HepG2 (cell line): ENCODE results near the gene RRP8. TPM values are rescaled to one million over a fixed set of nuclear protein-coding genes. Genes with fewer than 3 reads are reported as not detected.

Experiments used
- ATAC-seq: fragments of 200-7000 bp; cut with Tn5 transposase; 3 replicates; pipeline ENCODE4 v1.9.1; 2020; ENCODE audit warnings: mild to moderate bottlenecking, moderate library complexity
- BruUV-seq: library from RNA; stranded (reverse); fragments of 400-500 nt; replicated peaks from 2 replicates; lab custom pipeline; 2021; lab: Mats Ljungman, UMichigan
- CTCF ChIA-PET: fragments of 300-600 bp; formaldehyde crosslinking; extraction: SDS; loops from one replicate; lab custom pipeline; 2021; ENCODE audit warnings: low total read pairs, inconsistent platforms, low intra/inter-chr PET ratio; lab: Yijun Ruan, JAX
- POLR2A ChIA-PET: fragments of 350-600 bp; sonication (Branson Sonifier 250); formaldehyde crosslinking; loops from one replicate; lab custom pipeline; 2020; ENCODE audit warnings: antibody characterized with exemption, inconsistent platforms; lab: Yijun Ruan, JAX
- DNase-seq: peaks from one replicate; pipeline ENCODE4 v3.0.0-alpha.2; 2015; ENCODE audit warnings: low spot score
- FAIRE-seq: peaks from 3 replicates; lab custom pipeline; 2011; peaks lifted over from hg19 to GRCh38; lab: Jason Lieb, UNC
- H2AFZ ChIP-seq: one replicate; pipeline ENCODE4 v1.6.1; 2011; ENCODE audit warnings: low read length, inconsistent platforms
- H3K27ac ChIP-seq: fragments of 300-600 bp; 3 replicates; pipeline ENCODE4 v1.8.0; 2011; ENCODE audit warnings: mixed run types, mild to moderate bottlenecking, mixed read lengths, low read length, inconsistent platforms; ENCODE audit not compliant: insufficient read depth; ENCODE audit errors: extremely low read length
- H3K27me3 ChIP-seq, 2 experiments: fragments of 200-600 bp in 1 of 2; 2 replicates in 1 of 2; 3 replicates in 1 of 2; pipeline versions ENCODE4 v1.6.0 to v1.8.0; 2011; ENCODE audit warnings: low read length in 2 of 2, mild to moderate bottlenecking in 2 of 2, moderate library complexity in 2 of 2, inconsistent platforms in 1 of 2; ENCODE audit not compliant: insufficient read depth in 2 of 2, control insufficient read depth in 1 of 2
- H3K36me3 ChIP-seq, 2 experiments: fragments of 200-600 bp in 1 of 2; replicated peaks in 1 of 2; 2 replicates in 1 of 2; 3 replicates in 1 of 2; pipeline versions ENCODE4 v1.5.1 to v1.8.0; 2011; ENCODE audit warnings: low read length in 2 of 2, inconsistent platforms in 1 of 2; ENCODE audit not compliant: insufficient read depth in 2 of 2, control insufficient read depth in 1 of 2
- H3K4me1 ChIP-seq: 2 replicates; pipeline ENCODE4 v1.5.1; 2012; ENCODE audit warnings: low read length, inconsistent platforms; ENCODE audit not compliant: insufficient read depth
- H3K4me2 ChIP-seq: 2 replicates; pipeline ENCODE4 v1.6.0; 2011; ENCODE audit warnings: low read depth, low read length, inconsistent platforms
- H3K4me3 ChIP-seq, 3 experiments: fragments of 200-600 bp in 1 of 3; sonication (generic), shearing (Covaris generic) in 1 of 3; replicated peaks in 1 of 3; 2 replicates each; pipeline ENCODE4 v1.5.1; 2011 to 2016; ENCODE audit warnings: low read length in 3 of 3, inconsistent platforms in 2 of 3, low read depth in 2 of 3, mild to moderate bottlenecking in 2 of 3, control low read depth in 1 of 3, mixed read lengths in 1 of 3; ENCODE audit not compliant: insufficient read depth in 1 of 3
- H3K79me2 ChIP-seq: one replicate; pipeline ENCODE4 v1.6.1; 2011; ENCODE audit warnings: low read length, inconsistent platforms; ENCODE audit not compliant: insufficient read depth
- H3K9ac ChIP-seq: 2 replicates; pipeline ENCODE4 v1.6.0; 2011; ENCODE audit warnings: mild to moderate bottlenecking, low read depth, low read length, inconsistent platforms; ENCODE audit not compliant: insufficient read depth
- H3K9me3 ChIP-seq: 2 replicates; pipeline ENCODE4 v1.5.1; 2012; ENCODE audit warnings: mild to moderate bottlenecking, low read length
- H4K20me1 ChIP-seq: 2 replicates; pipeline ENCODE4 v1.6.0; 2011; ENCODE audit warnings: inconsistent platforms, mild to moderate bottlenecking, low read length, moderate library complexity; ENCODE audit not compliant: insufficient read depth
- HNRNPK ChIP-seq: fragments of 200-400 bp; formaldehyde crosslinking; IDR thresholded peaks from 2 replicates; pipeline ENCODE4 v1.6.1; 2018; ENCODE audit warnings: low read length, low read depth, moderate library complexity, mild to moderate bottlenecking; ENCODE audit not compliant: poor library complexity, severe bottlenecking
- MZF1 ChIP-seq: sonication (generic); formaldehyde crosslinking; IDR thresholded peaks from 2 replicates; pipeline ENCODE4 v1.8.1; 2023; ENCODE audit warnings: mild to moderate bottlenecking, missing genetic modification reagents, borderline replicate concordance
- NCOA1 ChIP-seq: sonication (generic); formaldehyde crosslinking; IDR thresholded peaks from 2 replicates; pipeline ENCODE4 v1.9.0; 2021; ENCODE audit warnings: missing genetic modification reagents
- REXO4 ChIP-seq: sonication (generic); formaldehyde crosslinking; IDR thresholded peaks from 2 replicates; pipeline ENCODE4 v1.8.0; 2022; ENCODE audit warnings: missing genetic modification reagents, mild to moderate bottlenecking, borderline replicate concordance
- SMARCE1 ChIP-seq: fragments of 450-650 bp; IDR thresholded peaks from 2 replicates; pipeline ENCODE4 v1.6.1; 2017; ENCODE audit warnings: borderline replicate concordance
- SSRP1 ChIP-seq: IDR thresholded peaks from 2 replicates; pipeline ENCODE4 v1.6.1; 2016; ENCODE audit warnings: control low read depth
- TMF1 ChIP-seq: sonication (generic); formaldehyde crosslinking; IDR thresholded peaks from 2 replicates; pipeline ENCODE4 v1.8.1; 2022; ENCODE audit warnings: low read depth, missing genetic modification reagents
- ZMAT3 ChIP-seq: sonication (generic); formaldehyde crosslinking; conservative IDR thresholded peaks from 2 replicates; pipeline ENCODE4 v1.7.0; 2021; ENCODE audit warnings: missing genetic modification reagents
- ZNF207 ChIP-seq: fragments of 450-650 bp; IDR thresholded peaks from 2 replicates; pipeline ENCODE4 v1.6.1; 2016; ENCODE audit warnings: antibody characterized with exemption, borderline replicate concordance
- ZNF354B ChIP-seq: sonication (generic); formaldehyde crosslinking; IDR thresholded peaks from 2 replicates; pipeline ENCODE4 v1.8.0; 2022; ENCODE audit warnings: mild to moderate bottlenecking, missing genetic modification reagents
- ZSCAN31 ChIP-seq: sonication (generic); formaldehyde crosslinking; IDR thresholded peaks from 2 replicates; pipeline ENCODE4 v1.5.0; 2020; ENCODE audit warnings: low read depth, mild to moderate bottlenecking, missing genetic modification reagents
- WGBS: methylation state at CpG from one replicate; pipeline ENCODE4 v1.1.6; 2017; ENCODE audit warnings: low lambda C conversion rate; 5-methylcytosine and 5-hydroxymethylcytosine counted together
- in situ Hi-C: cut with HindIII; loops from 2 replicates; pipeline ENCODE4 v1.10.0; 2017; ENCODE audit warnings: low pct_unique_long_range_greater_than_20kb; ENCODE audit not compliant: extremely low pct_ligation_motif_present
- intact Hi-C: fragments of 100-400 bp; cut with micrococcal nuclease; formaldehyde crosslinking; loops from one replicate; pipeline ENCODE4 v1.10.0; 2022; ENCODE audit not compliant: unreplicated experiment
- polyA plus RNA-seq, 8 experiments: library from polyadenylated mRNA; depleted of rRNA in 3 of 8; stranded (reverse) in 7 of 8; unstranded in 1 of 8; fragments of >200 nt; fragmentation: Illumina TruSeq in 4 of 8; extraction: Trizol in 4 of 8; gene quantifications; 2 replicates each; pipeline versions ENCODE4 v1.2.1 to v1.2.3, GENCODE V29; 2011 to 2016; ENCODE audit warnings: low read depth in 4 of 8, missing spikeins in 1 of 8, mixed read lengths in 1 of 8; ENCODE audit not compliant: insufficient read depth in 1 of 8
- total RNA-seq, 5 experiments: library from RNA; depleted of rRNA; stranded (reverse); fragments of >200 nt; fragmentation: Illumina TruSeq; extraction: Trizol; gene quantifications; 2 replicates each; pipeline ENCODE4 v1.2.3, GENCODE V29; 2016; ENCODE audit warnings: low read depth in 1 of 5
- TF ChIP-seq, protein P1 (sequence below): sonication (generic); formaldehyde crosslinking; IDR thresholded peaks from 2 replicates; pipeline ENCODE4 v1.8.0; 2022; ENCODE audit warnings: low read depth, missing genetic modification reagents
- TF ChIP-seq, protein P2 (sequence below): sonication (generic); formaldehyde crosslinking; IDR thresholded peaks from 2 replicates; pipeline ENCODE4 v1.4.0; 2020; ENCODE audit warnings: low read depth, mild to moderate bottlenecking, missing genetic modification reagents

RRP8 gene
- total and polyA plus RNA-seq, 2 of the 13 experiments (the other 11 are each of a cell fraction or from before 2014, with no cell fraction given): 7.2 to 21.6 TPM

DNA sequence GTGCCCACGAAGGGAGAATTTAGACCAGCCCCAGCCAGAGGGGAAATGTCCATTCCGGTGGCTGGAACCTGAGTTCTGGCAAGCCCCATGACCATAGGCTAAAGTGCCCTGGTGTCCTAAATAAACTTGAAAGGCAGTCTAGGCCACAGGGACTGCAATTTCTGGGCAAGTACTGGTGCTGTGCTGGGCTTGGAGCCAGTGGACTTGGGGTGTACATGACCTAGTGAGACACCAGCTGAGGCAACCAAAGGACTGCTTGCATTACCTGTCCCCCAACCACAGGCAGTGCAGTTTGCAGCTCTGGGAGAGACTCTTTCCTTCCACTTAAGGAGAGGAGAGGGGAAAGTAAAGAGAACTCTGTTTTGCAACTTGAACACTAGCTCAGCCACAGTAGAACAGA, 23.7 kb downstream of the RRP8 start (continued):
- TF ChIP-seq, protein P1, sequence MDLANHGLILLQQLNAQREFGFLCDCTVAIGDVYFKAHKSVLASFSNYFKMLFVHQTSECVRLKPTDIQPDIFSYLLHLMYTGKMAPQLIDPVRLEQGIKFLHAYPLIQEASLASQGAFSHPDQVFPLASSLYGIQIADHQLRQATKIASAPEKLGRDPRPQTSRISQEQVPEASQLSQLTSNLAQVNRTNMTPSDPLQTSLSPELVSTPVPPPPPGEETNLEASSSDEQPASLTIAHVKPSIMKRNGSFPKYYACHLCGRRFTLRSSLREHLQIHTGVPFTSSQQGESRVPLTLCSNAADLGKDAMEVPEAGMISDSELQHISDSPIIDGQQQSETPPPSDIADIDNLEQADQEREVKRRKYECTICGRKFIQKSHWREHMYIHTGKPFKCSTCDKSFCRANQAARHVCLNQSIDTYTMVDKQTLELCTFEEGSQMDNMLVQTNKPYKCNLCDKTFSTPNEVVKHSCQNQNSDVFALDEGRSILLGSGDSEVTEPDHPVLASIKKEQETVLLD (CRISPR knock-in tag): no peak
- TF ChIP-seq ZSCAN31 (CRISPR knock-in tag) (no peak), REXO4 (no peak), ZMAT3 (CRISPR knock-in tag) (no peak), SSRP1 (CRISPR knock-in tag) (no peak)
- TF ChIP-seq, protein P2, sequence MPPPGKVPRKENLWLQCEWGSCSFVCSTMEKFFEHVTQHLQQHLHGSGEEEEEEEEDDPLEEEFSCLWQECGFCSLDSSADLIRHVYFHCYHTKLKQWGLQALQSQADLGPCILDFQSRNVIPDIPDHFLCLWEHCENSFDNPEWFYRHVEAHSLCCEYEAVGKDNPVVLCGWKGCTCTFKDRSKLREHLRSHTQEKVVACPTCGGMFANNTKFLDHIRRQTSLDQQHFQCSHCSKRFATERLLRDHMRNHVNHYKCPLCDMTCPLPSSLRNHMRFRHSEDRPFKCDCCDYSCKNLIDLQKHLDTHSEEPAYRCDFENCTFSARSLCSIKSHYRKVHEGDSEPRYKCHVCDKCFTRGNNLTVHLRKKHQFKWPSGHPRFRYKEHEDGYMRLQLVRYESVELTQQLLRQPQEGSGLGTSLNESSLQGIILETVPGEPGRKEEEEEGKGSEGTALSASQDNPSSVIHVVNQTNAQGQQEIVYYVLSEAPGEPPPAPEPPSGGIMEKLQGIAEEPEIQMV (CRISPR knock-in tag): no peak

DNA sequence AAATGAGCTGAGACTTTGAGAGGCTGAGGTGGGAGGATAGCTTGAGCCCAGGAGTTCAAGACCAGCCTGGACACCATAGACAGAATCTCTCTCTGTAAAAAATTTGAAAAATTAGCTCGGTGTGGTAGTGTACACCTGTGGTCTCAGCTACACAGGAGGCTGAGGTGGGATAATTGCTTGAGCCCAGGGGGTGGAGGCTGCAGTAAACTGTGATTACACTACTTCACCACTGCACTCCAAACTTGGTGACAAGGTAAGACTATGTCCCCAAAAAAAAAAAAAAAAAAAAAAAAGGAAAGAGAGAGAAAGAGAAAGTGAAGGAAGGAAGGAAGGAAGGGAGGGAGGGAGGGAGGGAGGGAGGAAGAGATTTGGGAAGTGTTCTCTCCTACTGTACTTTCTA, 25.3 kb downstream of the RRP8 start:
- CTCF ChIA-PET: no interaction called here
- FAIRE-seq: no peak
- no peaks in the 10 kb centered on the region for H3K27me3 ChIP-seq
- H3K79me2 ChIP-seq: no peaks in the 10 kb centered on the region
- no peak for ATAC-seq
- 0 out of 2 replicates have a peak, but pooled peaks cover under 1% of the 10 kb centered on the region for H3K9me3 ChIP-seq
- intact Hi-C loops: no loop called here
- 90% methylated on average over 1 of the region's 1 CpG for WGBS
- no peak overlapping the region for H2AFZ ChIP-seq
- BruUV-seq: no TSS peak
- no peak for DNase-seq
- H3K4me1 ChIP-seq: no peaks in the 10 kb centered on the region
- no peaks in the 10 kb centered on the region for H4K20me1 ChIP-seq
- H3K27ac ChIP-seq: no peak overlapping the region
- no peak overlapping the region for H3K4me2 ChIP-seq
- POLR2A ChIA-PET: no interaction called here
- no peak overlapping the region for H3K4me3 ChIP-seq
- in situ Hi-C loops: no loop called here
- no peak overlapping the region for H3K9ac ChIP-seq
- no peaks in the 10 kb centered on the region for H3K36me3 ChIP-seq
- TF ChIP-seq TMF1 (CRISPR knock-in tag): no peak
- TF ChIP-seq HNRNPK: no peak
- no peak for TF ChIP-seq ZNF354B (CRISPR knock-in tag)
- no peak for TF ChIP-seq NCOA1 (CRISPR knock-in tag)
- TF ChIP-seq MZF1: no peak
- TF ChIP-seq SMARCE1: no peak
- no peak for TF ChIP-seq ZNF207
